Measurements from ENCODE around the gene IDH2.

The IDH2 gene

GRCh38 chr15:90067953-90068606 is 34.2 kb downstream of the IDH2 start:
- Histone ChIP-seq H3K4me2 (ENCODE audit: low read length) (no peak overlapping the region), H3K27me3 (ENCODE audit: control insufficient read depth, insufficient read depth, low read length) (no peaks in the 10 kb centered on the region), H3K4me1 (ENCODE audit: control insufficient read depth, insufficient read depth, low read length) (no peaks in the 10 kb centered on the region), H3K4me3 (ENCODE audit: low read length) (no peak overlapping the region), H3K36me3 (ENCODE audit: insufficient read depth, low read length) (peaks cover 4% of the 10 kb centered on the region), H3K9me3 (replicated peaks; ENCODE audit: low read length) (no peaks in the 10 kb centered on the region), H3K9ac (ENCODE audit: low read depth, low read length) (no peak overlapping the region)

GRCh38 chr15:90067181-90067952 is 34.9 kb downstream of the IDH2 start:
- no peaks in the 10 kb centered on the region for H3K27me3 ChIP-seq (ENCODE audit: control insufficient read depth, insufficient read depth, low read length)
- no peak overlapping the region for H3K9ac ChIP-seq (ENCODE audit: low read depth, low read length)
- peaks cover 4% of the 10 kb centered on the region for H3K36me3 ChIP-seq (ENCODE audit: insufficient read depth, low read length)
- no peak overlapping the region for H3K4me2 ChIP-seq (ENCODE audit: low read length)
- H3K4me1 ChIP-seq (ENCODE audit: control insufficient read depth, insufficient read depth, low read length), result no peaks in the 10 kb centered on the region
- no peak overlapping the region for H3K4me3 ChIP-seq (ENCODE audit: low read length)
- no peaks in the 10 kb centered on the region for H3K9me3 ChIP-seq (replicated peaks; ENCODE audit: low read length)

GRCh38 chr15:90065682-90066049 is 36.6 kb downstream of the IDH2 start:
- Histone ChIP-seq H3K9ac (ENCODE audit: low read depth, low read length) (no peak overlapping the region), H3K9me3 (replicated peaks; ENCODE audit: low read length) (no peaks in the 10 kb centered on the region), H3K27me3 (ENCODE audit: control insufficient read depth, insufficient read depth, low read length) (no peaks in the 10 kb centered on the region), H3K4me2 (ENCODE audit: low read length) (no peak overlapping the region), H3K36me3 (ENCODE audit: insufficient read depth, low read length) (peaks cover 4% of the 10 kb centered on the region), H3K4me3 (ENCODE audit: low read length) (no peak overlapping the region), H3K4me1 (ENCODE audit: control insufficient read depth, insufficient read depth, low read length) (no peaks in the 10 kb centered on the region)

- Histone ChIP-seq H3K4me2 (ENCODE audit: low read length) (no peak overlapping the region), H3K4me3 (ENCODE audit: low read length) (no peak overlapping the region), H3K9ac (ENCODE audit: low read depth, low read length) (no peak overlapping the region), H3K9me3 (replicated peaks; ENCODE audit: low read length) (no peaks in the 10 kb centered on the region), H3K27me3 (ENCODE audit: control insufficient read depth, insufficient read depth, low read length) (no peaks in the 10 kb centered on the region), H3K36me3 (ENCODE audit: insufficient read depth, low read length) (peaks cover 4% of the 10 kb centered on the region), H3K4me1 (ENCODE audit: control insufficient read depth, insufficient read depth, low read length) (no peaks in the 10 kb centered on the region)
Observed at GRCh38 chr15:90064911-90065681, 37.2 kb downstream of the IDH2 start.

GRCh38 chr15:90063770-90064247 is 38.5 kb downstream of the IDH2 start:
- Histone ChIP-seq H3K36me3 (ENCODE audit: insufficient read depth, low read length) (peaks cover 4% of the 10 kb centered on the region), H3K9me3 (replicated peaks; ENCODE audit: low read length) (no peaks in the 10 kb centered on the region), H3K9ac (ENCODE audit: low read depth, low read length) (no peak overlapping the region), H3K4me2 (ENCODE audit: low read length) (no peak overlapping the region), H3K4me1 (ENCODE audit: control insufficient read depth, insufficient read depth, low read length) (no peaks in the 10 kb centered on the region), H3K27me3 (ENCODE audit: control insufficient read depth, insufficient read depth, low read length) (no peaks in the 10 kb centered on the region), H3K4me3 (ENCODE audit: low read length) (no peak overlapping the region)

- Histone ChIP-seq H3K27me3 (ENCODE audit: control insufficient read depth, insufficient read depth, low read length) (no peaks in the 10 kb centered on the region), H3K4me1 (ENCODE audit: control insufficient read depth, insufficient read depth, low read length) (no peaks in the 10 kb centered on the region), H3K9me3 (replicated peaks; ENCODE audit: low read length) (no peaks in the 10 kb centered on the region), H3K9ac (ENCODE audit: low read depth, low read length) (no peak overlapping the region), H3K4me2 (ENCODE audit: low read length) (no peak overlapping the region), H3K4me3 (ENCODE audit: low read length) (no peak overlapping the region), H3K36me3 (ENCODE audit: insufficient read depth, low read length) (peaks cover 1% of the 10 kb centered on the region)
Observed at GRCh38 chr15:90062973-90063769, 39.1 kb downstream of the IDH2 start.

GRCh38 chr15:90062462-90062932 is 39.8 kb downstream of the IDH2 start:
- Histone ChIP-seq H3K4me1 (ENCODE audit: control insufficient read depth, insufficient read depth, low read length) (no peaks in the 10 kb centered on the region), H3K9me3 (replicated peaks; ENCODE audit: low read length) (no peaks in the 10 kb centered on the region), H3K4me2 (ENCODE audit: low read length) (no peak overlapping the region), H3K27me3 (ENCODE audit: control insufficient read depth, insufficient read depth, low read length) (no peaks in the 10 kb centered on the region), H3K36me3 (ENCODE audit: insufficient read depth, low read length) (no peaks in the 10 kb centered on the region), H3K9ac (ENCODE audit: low read depth, low read length) (no peak overlapping the region), H3K4me3 (ENCODE audit: low read length) (no peak overlapping the region)

GRCh38 chr15:90062023-90062442 is 40.2 kb downstream of the IDH2 start:
- Histone ChIP-seq H3K27me3 (ENCODE audit: control insufficient read depth, insufficient read depth, low read length) (no peaks in the 10 kb centered on the region), H3K36me3 (ENCODE audit: insufficient read depth, low read length) (no peaks in the 10 kb centered on the region), H3K9ac (ENCODE audit: low read depth, low read length) (no peak overlapping the region), H3K4me3 (ENCODE audit: low read length) (no peak overlapping the region), H3K9me3 (replicated peaks; ENCODE audit: low read length) (no peaks in the 10 kb centered on the region), H3K4me1 (ENCODE audit: control insufficient read depth, insufficient read depth, low read length) (no peaks in the 10 kb centered on the region), H3K4me2 (ENCODE audit: low read length) (no peak overlapping the region)

GRCh38 chr15:90060797-90061196 is 41.5 kb downstream of the IDH2 start:
- no peak overlapping the region for H3K4me3 ChIP-seq (ENCODE audit: low read length)
- H3K36me3 ChIP-seq (ENCODE audit: insufficient read depth, low read length), result no peaks in the 10 kb centered on the region
- no peak overlapping the region for H3K9ac ChIP-seq (ENCODE audit: low read depth, low read length)
- H3K9me3 ChIP-seq (replicated peaks; ENCODE audit: low read length), result no peaks in the 10 kb centered on the region
- no peak overlapping the region for H3K4me2 ChIP-seq (ENCODE audit: low read length)
- no peaks in the 10 kb centered on the region for H3K4me1 ChIP-seq (ENCODE audit: control insufficient read depth, insufficient read depth, low read length)
- no peaks in the 10 kb centered on the region for H3K27me3 ChIP-seq (ENCODE audit: control insufficient read depth, insufficient read depth, low read length)

GRCh38 chr15:90059208-90059985 is 42.9 kb downstream of the IDH2 start:
- no peak overlapping the region for H3K4me3 ChIP-seq (ENCODE audit: low read length)
- no peaks in the 10 kb centered on the region for H3K4me1 ChIP-seq (ENCODE audit: control insufficient read depth, insufficient read depth, low read length)
- no peaks in the 10 kb centered on the region for H3K36me3 ChIP-seq (ENCODE audit: insufficient read depth, low read length)
- no peaks in the 10 kb centered on the region for H3K27me3 ChIP-seq (ENCODE audit: control insufficient read depth, insufficient read depth, low read length)
- H3K9ac ChIP-seq (ENCODE audit: low read depth, low read length), result no peak overlapping the region
- H3K9me3 ChIP-seq (replicated peaks; ENCODE audit: low read length), result no peaks in the 10 kb centered on the region
- H3K4me2 ChIP-seq (ENCODE audit: low read length), result no peak overlapping the region
